Suprapubic skin (tissue), 4 donors: ENCODE measurements around the gene DNAJB12.
A peak's percentile ranks its signal among the peaks of the same experiment; 100 is the strongest.

Source experiments
- EP300 ChIP-seq: sonication (generic); formaldehyde crosslinking; IDR thresholded peaks from one replicate; pipeline ENCODE4 v1.6.1; 2017; ENCODE audit warnings: antibody characterized with exemption
- POLR2AphosphoS5 ChIP-seq, 3 donors: sonication (generic); formaldehyde crosslinking; IDR thresholded peaks; one replicate each; pipeline ENCODE4 v1.6.1; 2017; ENCODE audit warnings: antibody characterized with exemption in 3 of 3
- TF ChIP-seq, protein P1 (sequence below), 2 donors: fragments of 200-600 bp in 1 of 2; fragments of 450-650 bp in 1 of 2; sonication (generic) in 1 of 2; IDR thresholded peaks; one replicate each; pipeline ENCODE4 v1.5.1; 2016 to 2019; ENCODE audit warnings: antibody characterized with exemption in 2 of 2, mild to moderate bottlenecking in 1 of 2, moderate library complexity in 1 of 2

DNA sequence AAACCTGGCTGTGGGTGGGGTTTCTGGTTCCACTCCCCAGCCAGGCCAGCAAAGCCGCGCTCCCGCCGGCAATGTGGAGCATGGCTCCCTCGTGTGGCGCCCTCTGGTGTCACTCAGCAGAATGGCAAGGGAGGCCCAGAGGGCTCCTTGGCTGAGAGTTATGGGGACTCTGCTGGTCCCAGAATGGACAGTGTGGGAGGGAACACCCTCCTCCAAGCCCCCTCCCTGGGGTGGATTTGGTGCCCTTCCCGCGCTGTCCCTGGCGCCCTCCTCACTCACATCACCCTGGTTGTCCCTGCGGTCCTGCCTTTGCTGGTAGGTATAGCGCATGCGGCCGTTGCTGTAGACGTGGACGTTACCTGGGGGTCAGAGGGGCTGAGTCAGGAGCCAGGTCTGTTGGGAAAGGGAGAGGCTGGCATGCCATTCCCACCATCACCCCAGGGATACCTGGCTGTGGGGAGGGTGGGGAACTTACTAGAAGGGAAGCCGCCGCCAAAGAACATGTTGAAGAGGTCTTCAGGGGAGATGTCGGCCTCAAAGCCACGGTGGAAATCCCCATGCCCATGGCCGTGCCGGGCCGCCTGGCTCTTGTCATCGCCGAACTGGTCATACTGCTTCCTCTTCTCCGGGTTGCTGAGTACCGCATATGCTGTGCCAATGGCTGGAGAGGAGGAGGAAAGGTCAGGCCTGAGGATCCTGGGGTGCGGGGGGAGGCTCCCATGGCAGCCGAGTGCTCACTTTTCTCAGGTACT lies 14.0 kb downstream of the DNAJB12 start:
- TF ChIP-seq, protein P1, sequence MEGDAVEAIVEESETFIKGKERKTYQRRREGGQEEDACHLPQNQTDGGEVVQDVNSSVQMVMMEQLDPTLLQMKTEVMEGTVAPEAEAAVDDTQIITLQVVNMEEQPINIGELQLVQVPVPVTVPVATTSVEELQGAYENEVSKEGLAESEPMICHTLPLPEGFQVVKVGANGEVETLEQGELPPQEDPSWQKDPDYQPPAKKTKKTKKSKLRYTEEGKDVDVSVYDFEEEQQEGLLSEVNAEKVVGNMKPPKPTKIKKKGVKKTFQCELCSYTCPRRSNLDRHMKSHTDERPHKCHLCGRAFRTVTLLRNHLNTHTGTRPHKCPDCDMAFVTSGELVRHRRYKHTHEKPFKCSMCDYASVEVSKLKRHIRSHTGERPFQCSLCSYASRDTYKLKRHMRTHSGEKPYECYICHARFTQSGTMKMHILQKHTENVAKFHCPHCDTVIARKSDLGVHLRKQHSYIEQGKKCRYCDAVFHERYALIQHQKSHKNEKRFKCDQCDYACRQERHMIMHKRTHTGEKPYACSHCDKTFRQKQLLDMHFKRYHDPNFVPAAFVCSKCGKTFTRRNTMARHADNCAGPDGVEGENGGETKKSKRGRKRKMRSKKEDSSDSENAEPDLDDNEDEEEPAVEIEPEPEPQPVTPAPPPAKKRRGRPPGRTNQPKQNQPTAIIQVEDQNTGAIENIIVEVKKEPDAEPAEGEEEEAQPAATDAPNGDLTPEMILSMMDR (IDR thresholded peaks at IDR 0.05) = peak; percentile 90 to 96
- peak in 1 of 3 donors; percentile 18 for TF ChIP-seq POLR2AphosphoS5 (IDR thresholded peaks at IDR 0.05)
- no peak for TF ChIP-seq EP300
